ENCODE data around the gene PPM1E.
"Not testable (repeated sequence)": the region's sequence is repeated elsewhere in the genome, so short reads cannot be mapped to it uniquely, and the experiment has no call there.

Gene PPM1E

DNA sequence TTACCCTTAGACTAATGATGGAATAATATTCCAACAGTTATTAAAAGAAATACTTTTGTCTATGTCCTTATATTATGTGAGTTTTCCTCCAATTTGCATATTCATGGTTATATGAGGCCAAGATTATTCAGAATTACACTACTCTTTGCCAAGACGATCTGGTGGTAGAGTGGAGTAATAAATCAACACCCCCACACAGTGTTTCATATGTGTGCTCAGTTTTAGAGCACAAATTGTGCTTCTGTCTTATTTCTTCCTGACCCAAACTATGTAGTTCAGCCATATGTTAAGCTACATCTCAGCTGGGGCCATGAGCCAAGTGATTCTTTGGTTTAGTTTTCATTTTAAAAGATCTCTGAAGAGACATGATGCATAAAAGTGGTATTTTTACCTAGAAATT lies 26.9 kb upstream of the PPM1E start:
- no peak for DNase-seq (ENCODE audit: low read depth, low spot score)
- CTCF ChIA-PET, result no interaction called here
- POLR2A ChIA-PET, result interaction anchor here (0.6 kb wide), 1 partner anchor 209 kb away, joined by 4 read pairs; no protein-coding TSS in a partner anchor
- TF ChIP-seq, protein P1, sequence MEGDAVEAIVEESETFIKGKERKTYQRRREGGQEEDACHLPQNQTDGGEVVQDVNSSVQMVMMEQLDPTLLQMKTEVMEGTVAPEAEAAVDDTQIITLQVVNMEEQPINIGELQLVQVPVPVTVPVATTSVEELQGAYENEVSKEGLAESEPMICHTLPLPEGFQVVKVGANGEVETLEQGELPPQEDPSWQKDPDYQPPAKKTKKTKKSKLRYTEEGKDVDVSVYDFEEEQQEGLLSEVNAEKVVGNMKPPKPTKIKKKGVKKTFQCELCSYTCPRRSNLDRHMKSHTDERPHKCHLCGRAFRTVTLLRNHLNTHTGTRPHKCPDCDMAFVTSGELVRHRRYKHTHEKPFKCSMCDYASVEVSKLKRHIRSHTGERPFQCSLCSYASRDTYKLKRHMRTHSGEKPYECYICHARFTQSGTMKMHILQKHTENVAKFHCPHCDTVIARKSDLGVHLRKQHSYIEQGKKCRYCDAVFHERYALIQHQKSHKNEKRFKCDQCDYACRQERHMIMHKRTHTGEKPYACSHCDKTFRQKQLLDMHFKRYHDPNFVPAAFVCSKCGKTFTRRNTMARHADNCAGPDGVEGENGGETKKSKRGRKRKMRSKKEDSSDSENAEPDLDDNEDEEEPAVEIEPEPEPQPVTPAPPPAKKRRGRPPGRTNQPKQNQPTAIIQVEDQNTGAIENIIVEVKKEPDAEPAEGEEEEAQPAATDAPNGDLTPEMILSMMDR (IDR thresholded peaks at IDR 0.05; ENCODE audit: insufficient read depth, low read length, missing control alignments), result no peak
- H3K4me3 ChIP-seq (ENCODE audit: low read depth, low read length), result no peak overlapping the region

DNA sequence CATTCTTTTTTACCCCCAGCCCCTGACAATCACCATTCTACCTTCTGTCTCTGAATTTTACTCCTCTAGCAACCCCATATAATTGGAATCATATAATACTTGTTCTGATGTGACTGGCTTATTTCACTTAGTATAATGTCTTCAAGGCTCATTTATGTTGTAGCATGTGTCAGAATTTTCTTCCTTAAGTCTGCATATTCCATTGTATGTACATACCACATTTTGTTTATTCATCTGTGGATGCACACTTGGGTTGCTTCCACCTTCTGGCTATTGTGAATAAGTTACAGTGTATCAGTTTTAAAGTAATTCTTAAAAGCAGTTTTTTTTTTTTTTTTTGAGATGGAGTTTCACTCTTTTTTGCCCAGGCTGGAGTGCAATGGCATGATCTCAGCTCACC lies 24.7 kb upstream of the PPM1E start:
- no peak overlapping the region for H3K4me3 ChIP-seq (ENCODE audit: low read depth, low read length)
- ChIA-PET CTCF (interaction anchor here (1.0 kb wide), 1 partner anchor 20 kb away, joined by 3 read pairs; no protein-coding TSS in a partner anchor), POLR2A (no interaction called here)
- TF ChIP-seq, protein P1 (IDR thresholded peaks at IDR 0.05; ENCODE audit: insufficient read depth, low read length, missing control alignments), result no peak
- no peak for DNase-seq (ENCODE audit: low read depth, low spot score)

DNA sequence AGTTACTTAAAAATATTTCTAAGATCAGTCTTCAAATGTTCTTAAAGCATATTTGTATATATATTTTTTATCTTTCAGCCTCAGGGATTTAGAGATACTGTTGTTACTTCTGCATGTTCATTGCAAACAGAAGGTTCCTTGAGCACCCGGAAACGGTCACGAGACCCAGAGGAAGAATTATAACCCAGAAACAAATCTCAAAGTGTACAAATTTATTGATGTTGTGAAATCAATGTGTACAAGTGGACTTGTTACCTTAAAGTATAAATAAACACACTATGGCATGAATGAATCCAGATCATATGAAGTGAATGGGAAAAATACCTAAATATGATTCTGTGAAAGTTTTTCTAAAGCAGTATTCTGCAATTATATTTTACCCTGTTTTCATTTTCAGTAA lies 21.6 kb upstream of the PPM1E start:
- ChIA-PET POLR2A (no interaction called here), CTCF (interaction anchor here (1.3 kb wide), 1 partner anchor 23 kb away, joined by 7 read pairs; no protein-coding TSS in a partner anchor)
- DNase-seq (ENCODE audit: low read depth, low spot score), result no peak
- TF ChIP-seq, protein P1 (IDR thresholded peaks at IDR 0.05; ENCODE audit: insufficient read depth, low read length, missing control alignments), result no peak
- no peak overlapping the region for H3K4me3 ChIP-seq (ENCODE audit: low read depth, low read length)

DNA sequence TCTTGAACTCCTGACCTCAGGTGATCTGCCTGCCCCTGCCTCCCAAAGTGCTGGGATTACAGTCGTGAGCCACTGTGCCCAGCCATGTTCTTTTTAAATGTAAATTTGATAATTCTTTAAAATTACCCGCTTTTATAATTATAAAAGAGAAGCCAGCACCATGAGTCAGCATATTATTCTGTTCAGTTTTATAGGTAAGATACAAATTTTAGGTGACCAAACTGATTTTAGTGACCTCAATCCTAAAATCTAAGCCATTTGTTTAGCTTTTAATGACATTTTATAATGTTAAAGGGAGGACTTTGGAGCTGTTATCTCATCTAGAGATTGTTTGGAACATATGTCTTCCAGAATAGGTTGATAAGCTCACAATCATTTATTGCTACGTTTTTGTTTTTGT lies 20.8 kb upstream of the PPM1E start:
- CTCF ChIA-PET, result interaction anchor here (0.6 to 1.3 kb wide), 2 partner anchors 24 to 368 kb away, joined by 4 to 7 read pairs; no protein-coding TSS in a partner anchor
- TF ChIP-seq, protein P1 (IDR thresholded peaks at IDR 0.05; ENCODE audit: insufficient read depth, low read length, missing control alignments), result no peak
- DNase-seq (ENCODE audit: low read depth, low spot score), result no peak
- no peak overlapping the region for H3K4me3 ChIP-seq (ENCODE audit: low read depth, low read length)
- POLR2A ChIA-PET, result no interaction called here

DNA sequence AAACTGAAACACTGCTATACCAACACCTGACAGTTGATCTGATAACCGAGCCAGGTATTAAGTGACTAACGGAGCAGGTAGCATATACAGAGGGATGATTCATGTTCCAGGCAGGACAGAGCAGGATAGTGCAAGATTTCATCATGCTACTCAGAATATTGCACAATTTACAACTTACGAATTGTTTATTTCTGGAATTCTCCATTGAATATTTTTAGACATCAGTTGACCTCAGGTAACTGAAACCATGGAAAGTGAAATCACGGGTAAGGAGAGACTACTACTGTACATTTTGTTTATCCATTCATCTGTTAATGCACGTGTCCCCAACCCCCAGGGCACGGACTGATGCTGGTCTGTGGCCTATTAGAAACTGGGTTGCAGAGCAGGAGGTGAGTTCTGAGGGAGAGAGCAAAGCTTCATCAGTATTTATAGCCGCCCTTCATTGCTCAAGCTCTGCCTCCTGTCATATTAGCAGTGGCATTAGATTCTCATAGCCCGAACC lies 14.5 kb upstream of the PPM1E start:
- no peak overlapping the region for H3K4me3 ChIP-seq (ENCODE audit: low read depth, low read length)
- CTCF ChIA-PET, result no interaction called here
- POLR2A ChIA-PET, result no interaction called here
- TF ChIP-seq, protein P1 (IDR thresholded peaks at IDR 0.05; ENCODE audit: insufficient read depth, low read length, missing control alignments), result no peak
- DNase-seq (ENCODE audit: low read depth, low spot score), result no peak

DNA sequence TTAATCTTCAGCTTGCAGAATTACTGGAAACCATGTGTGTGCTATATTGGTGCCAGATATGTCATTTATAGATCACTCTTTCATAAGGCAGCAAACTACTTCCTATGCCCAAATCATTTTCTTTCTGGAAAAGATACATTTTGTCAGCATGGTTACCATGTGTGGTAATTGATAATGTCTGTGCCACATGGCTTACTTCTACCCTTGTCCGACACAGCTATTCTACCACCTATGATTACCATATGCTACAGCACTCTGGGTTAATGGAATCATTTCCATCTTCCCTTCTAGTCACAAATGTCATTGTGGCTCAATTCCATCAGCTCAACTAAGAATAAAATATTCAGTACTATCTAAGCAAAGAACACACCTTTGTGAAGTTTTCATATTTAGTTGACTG lies 8.0 kb upstream of the PPM1E start:
- no peak for DNase-seq (ENCODE audit: low read depth, low spot score)
- H3K4me3 ChIP-seq (ENCODE audit: low read depth, low read length), result no peak overlapping the region
- CTCF ChIA-PET, result no interaction called here
- TF ChIP-seq, protein P1 (IDR thresholded peaks at IDR 0.05; ENCODE audit: insufficient read depth, low read length, missing control alignments), result no peak
- POLR2A ChIA-PET, result no interaction called here

DNA sequence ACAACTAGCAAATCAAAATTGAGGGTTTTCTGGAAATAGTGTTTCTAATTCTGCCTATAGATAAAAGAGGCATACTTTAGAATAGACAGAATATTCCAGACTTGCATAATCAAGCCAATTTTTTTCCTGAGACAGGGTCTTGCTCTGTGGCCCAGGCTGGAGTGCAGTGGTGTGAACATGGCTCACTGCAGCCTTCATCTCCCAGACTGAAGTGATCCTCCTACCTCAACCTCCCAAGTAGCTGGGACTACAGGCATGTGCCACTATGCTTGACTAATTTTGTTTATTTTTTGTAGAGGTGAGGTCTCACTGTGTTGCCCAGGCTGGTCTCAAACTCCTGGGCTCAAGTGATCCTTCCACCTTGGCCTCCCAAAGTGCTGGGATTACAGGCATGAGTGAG lies 6.0 kb upstream of the PPM1E start:
- POLR2A ChIA-PET; DNase-seq (ENCODE audit: low read depth, low spot score); CTCF ChIA-PET: not testable (repeated sequence)

More for the DNA sequence above, 6.0 kb upstream of the PPM1E start:
- not testable (repeated sequence) for H3K4me3 ChIP-seq (ENCODE audit: low read depth, low read length)
